Neuronal stem cell (in vitro differentiated cells): ENCODE data around the gene MYO10.

Experiments
- DNase-seq: peaks from one replicate; pipeline ENCODE4 v3.0.0-alpha.2; 2013; ENCODE audit warnings: low spot score
- H2AFZ ChIP-seq: one replicate; pipeline ENCODE4 v1.6.1; 2013; ENCODE audit warnings: mild to moderate bottlenecking, low read length, inconsistent platforms
- H2AK5ac ChIP-seq: 2 replicates; pipeline ENCODE4 v1.6.1; 2013; ENCODE audit warnings: low read depth, mild to moderate bottlenecking, inconsistent platforms, low read length, moderate library complexity, mixed read lengths
- H2BK120ac ChIP-seq: 2 replicates; pipeline ENCODE4 v1.6.1; 2013; ENCODE audit warnings: low read depth, mild to moderate bottlenecking, inconsistent platforms, low read length, moderate library complexity, mixed read lengths
- H2BK12ac ChIP-seq: one replicate; pipeline ENCODE4 v1.6.1; 2013; ENCODE audit warnings: low read length, inconsistent platforms
- H2BK15ac ChIP-seq: 2 replicates; pipeline ENCODE4 v1.6.1; 2013; ENCODE audit warnings: mild to moderate bottlenecking, low read length, inconsistent platforms, mixed read lengths
- H2BK5ac ChIP-seq: one replicate; pipeline ENCODE4 v1.6.1; 2013; ENCODE audit warnings: inconsistent platforms, mild to moderate bottlenecking, low read length, moderate library complexity
- H3K14ac ChIP-seq: one replicate; pipeline ENCODE4 v1.6.1; 2013; ENCODE audit warnings: low read length, inconsistent platforms
- H3K18ac ChIP-seq: 2 replicates; pipeline ENCODE4 v1.6.1; 2013; ENCODE audit warnings: low read length, inconsistent platforms
- H3K23ac ChIP-seq: 2 replicates; pipeline ENCODE4 v1.6.1; 2013; ENCODE audit warnings: low read depth, mild to moderate bottlenecking, mixed read lengths, low read length, inconsistent platforms; ENCODE audit not compliant: poor library complexity
- H3K27ac ChIP-seq: replicated peaks from 3 replicates; pipeline ENCODE4 v1.5.1; 2013; ENCODE audit warnings: low read length, inconsistent platforms
- H3K27me3 ChIP-seq, 3 experiments: 2 replicates each; pipeline ENCODE4 v1.6.1; 2013; ENCODE audit warnings: low read length in 3 of 3, mild to moderate bottlenecking in 2 of 3, inconsistent platforms in 1 of 3, low read depth in 1 of 3, mixed read lengths in 1 of 3, moderate library complexity in 1 of 3; ENCODE audit not compliant: control insufficient read depth in 3 of 3, insufficient read depth in 3 of 3
- H3K36me3 ChIP-seq, 2 donors: replicated peaks in 1 of 2; 2 replicates each; pipeline ENCODE4 v1.6.1; 2013; ENCODE audit warnings: low read length in 2 of 2; ENCODE audit not compliant: control insufficient read depth in 2 of 2, insufficient read depth in 2 of 2
- H3K4ac ChIP-seq: 2 replicates; pipeline ENCODE4 v1.6.1; 2013; ENCODE audit warnings: inconsistent platforms, mild to moderate bottlenecking, low read length, moderate library complexity
- H3K4me1 ChIP-seq, 2 donors: 1 replicate in 1 of 2; 2 replicates in 1 of 2; pipeline ENCODE4 v1.6.1; 2013; ENCODE audit warnings: low read length in 2 of 2, low read depth in 1 of 2; ENCODE audit not compliant: control insufficient read depth in 2 of 2, insufficient read depth in 1 of 2
- H3K4me2 ChIP-seq: one replicate; pipeline ENCODE4 v1.6.1; 2013; ENCODE audit warnings: mild to moderate bottlenecking, low read length, inconsistent platforms; ENCODE audit not compliant: insufficient read depth, poor library complexity, severe bottlenecking
- H3K4me3 ChIP-seq, 2 donors: 2 replicates each; pipeline ENCODE4 v1.5.1; 2013; ENCODE audit warnings: low read length in 2 of 2, mild to moderate bottlenecking in 2 of 2, inconsistent platforms in 1 of 2, moderate library complexity in 1 of 2
- H3K79me1 ChIP-seq: one replicate; pipeline ENCODE4 v1.6.1; 2013; ENCODE audit warnings: low read depth, mild to moderate bottlenecking, inconsistent platforms, low read length, moderate library complexity
- H3K9ac ChIP-seq: one replicate; pipeline ENCODE4 v1.6.1; 2013; ENCODE audit warnings: mild to moderate bottlenecking, low read depth, low read length, inconsistent platforms; ENCODE audit not compliant: poor library complexity
- H3K9me3 ChIP-seq, 2 donors: replicated peaks in 1 of 2; 2 replicates each; pipeline versions ENCODE3 to v1.6.1; 2013; ENCODE audit warnings: low read length in 2 of 2, mild to moderate bottlenecking in 2 of 2, inconsistent platforms in 1 of 2, low read depth in 1 of 2, mixed read lengths in 1 of 2, moderate library complexity in 1 of 2; ENCODE audit not compliant: control insufficient read depth in 2 of 2, insufficient read depth in 1 of 2
- H4K8ac ChIP-seq: one replicate; pipeline ENCODE4 v1.6.1; 2013; ENCODE audit warnings: low read depth, mild to moderate bottlenecking, inconsistent platforms, low read length, moderate library complexity
- H4K91ac ChIP-seq: one replicate; pipeline ENCODE4 v1.6.1; 2013; ENCODE audit warnings: low read length, low read depth, mild to moderate bottlenecking, inconsistent platforms; ENCODE audit not compliant: poor library complexity
- WGBS, 2 donors: extraction: QIAGEN DNeasy Blood & Tissue Kit; methylation state at CpG; one replicate each; pipeline ENCODE4 v1.1.7; 2013; ENCODE audit warnings: missing lambda C conversion rate in 2 of 2, mixed read lengths in 1 of 2; ENCODE audit not compliant: insufficient read length in 2 of 2, insufficient replicate concordance in 1 of 2; ENCODE audit errors: extremely low coverage in 2 of 2; 5-methylcytosine and 5-hydroxymethylcytosine counted together

The MYO10 gene

DNA sequence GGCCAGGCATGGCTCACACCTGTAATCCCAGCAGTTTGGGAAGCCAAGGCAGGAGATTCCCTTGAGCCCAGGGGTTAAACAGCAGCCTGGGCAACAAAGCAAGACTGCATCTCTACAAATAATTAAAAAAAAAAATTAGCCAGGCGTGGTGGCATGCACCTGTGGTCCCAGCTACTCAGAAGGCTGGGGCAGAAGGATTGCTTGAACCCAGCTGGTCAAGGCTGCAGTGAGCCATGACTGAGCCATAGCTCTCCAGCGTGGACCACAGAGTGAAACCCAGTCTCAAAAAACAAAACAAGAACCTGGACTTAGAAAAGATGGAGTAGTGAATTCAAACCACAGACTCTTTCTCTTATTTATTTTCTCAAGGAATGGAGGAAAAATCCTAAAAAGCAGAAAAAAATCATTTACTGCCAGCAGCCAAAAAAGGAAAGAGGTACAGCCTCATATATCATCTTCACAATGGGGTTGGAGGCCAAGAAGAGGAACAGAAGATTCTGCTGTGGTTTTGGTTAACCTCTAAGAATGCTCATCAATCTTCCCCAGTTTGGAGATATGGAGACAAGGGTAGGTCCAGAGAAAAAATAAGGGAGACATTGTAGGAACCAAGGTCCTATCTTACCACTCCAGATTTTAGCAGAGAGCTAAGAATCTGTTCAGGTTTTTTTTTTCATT is 40.0 kb upstream of the MYO10 start:
- Histone ChIP-seq H3K14ac (no peak overlapping the region), H2AK5ac (no peak overlapping the region), H2BK15ac (no peak overlapping the region), H2BK120ac (no peak overlapping the region), H3K79me1 (no peaks in the 10 kb centered on the region), H3K4ac (no peak overlapping the region), H3K36me3 (no peaks in the 10 kb centered on the region), H3K4me1 (no peaks in the 10 kb centered on the region), H4K8ac (no peak overlapping the region), H3K18ac (no peak overlapping the region), H2AFZ (no peak overlapping the region), H3K23ac (no peak overlapping the region), H3K4me2 (no peak overlapping the region), H2BK5ac (no peak overlapping the region), H3K27ac (no peak overlapping the region), H2BK12ac (no peak overlapping the region), H3K4me3 (no peak overlapping the region), H4K91ac (no peak overlapping the region), H3K27me3 (no peaks in the 10 kb centered on the region), H3K9ac (no peak overlapping the region), H3K9me3 (no peaks in the 10 kb centered on the region)
- DNase-seq = no peak
- WGBS, 2 donors = no CpG with 5 or more reads among the region's 2 CpGs

DNA sequence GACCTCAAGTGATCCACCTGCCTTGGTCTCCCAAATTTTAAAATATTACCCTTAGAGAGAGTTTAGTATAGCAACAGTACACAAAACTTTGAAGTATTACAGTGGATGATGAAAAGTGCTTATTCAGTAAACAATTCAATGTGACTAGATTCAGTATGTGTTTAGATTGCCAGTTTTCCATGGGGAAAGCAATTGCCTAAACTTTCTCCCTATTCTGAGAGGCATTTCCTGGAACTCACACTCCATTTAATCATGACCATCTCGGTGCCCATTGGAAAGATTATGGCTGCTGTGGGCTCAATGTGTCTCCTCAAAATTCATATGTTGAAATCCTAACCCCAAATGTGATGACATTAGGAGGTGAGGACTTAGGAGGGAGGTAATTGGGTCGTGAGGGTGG is 38.9 kb upstream of the MYO10 start:
- H2BK120ac ChIP-seq = no peak overlapping the region

DNA sequence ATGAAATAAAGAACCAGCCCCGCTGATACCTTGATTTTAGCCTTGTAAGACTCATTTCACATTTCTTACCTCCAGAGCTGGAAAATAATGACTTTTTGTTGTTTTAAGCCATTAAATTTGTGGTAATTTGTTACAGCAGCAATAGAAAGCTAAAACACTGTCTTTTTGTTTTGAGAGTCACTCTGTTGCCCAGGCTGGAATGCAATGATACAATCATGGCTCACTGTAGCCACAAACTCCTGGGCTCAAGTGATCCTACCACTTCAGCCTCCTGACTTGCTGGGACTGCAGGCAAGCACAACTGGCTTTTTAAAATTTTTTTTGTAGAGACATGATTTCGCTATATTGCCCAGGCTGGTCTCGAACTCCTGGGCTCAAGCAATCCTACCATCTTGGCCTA is 34.7 kb upstream of the MYO10 start:
- no CpG with 5 or more reads among the region's 3 CpGs for WGBS, 2 donors
- H3K4me3 ChIP-seq = no peak overlapping the region
- H2BK120ac ChIP-seq = no peak overlapping the region
- H3K4me2 ChIP-seq = no peak overlapping the region
- no peak overlapping the region for H3K9ac ChIP-seq
- H2AFZ ChIP-seq = no peak overlapping the region
- no peak overlapping the region for H2BK5ac ChIP-seq
- no peak overlapping the region for H3K4ac ChIP-seq
- H2BK15ac ChIP-seq = no peak overlapping the region
- no peak overlapping the region for H3K14ac ChIP-seq
- no peak overlapping the region for H2BK12ac ChIP-seq
- no peaks in the 10 kb centered on the region for H3K4me1 ChIP-seq
- no peak overlapping the region for H4K8ac ChIP-seq
- H3K79me1 ChIP-seq = no peaks in the 10 kb centered on the region
- no peak overlapping the region for H2AK5ac ChIP-seq
- H3K18ac ChIP-seq = no peak overlapping the region
- H3K36me3 ChIP-seq = no peaks in the 10 kb centered on the region
- H3K27ac ChIP-seq = no peak overlapping the region
- no peaks in the 10 kb centered on the region for H3K9me3 ChIP-seq
- DNase-seq = no peak
- H3K27me3 ChIP-seq = no peaks in the 10 kb centered on the region
- no peak overlapping the region for H4K91ac ChIP-seq
- no peak overlapping the region for H3K23ac ChIP-seq

More for the DNA sequence above, 38.9 kb upstream of the MYO10 start:
- WGBS, 2 donors = no CpG with 5 or more reads among the region's 2 CpGs
- Histone ChIP-seq H3K23ac (no peak overlapping the region), H3K4me3 (no peak overlapping the region), H3K14ac (no peak overlapping the region), H2BK12ac (no peak overlapping the region), H3K9me3 (no peaks in the 10 kb centered on the region), H3K9ac (no peak overlapping the region), H2BK15ac (no peak overlapping the region), H4K8ac (no peak overlapping the region), H3K79me1 (no peaks in the 10 kb centered on the region), H3K4me2 (no peak overlapping the region), H2AK5ac (no peak overlapping the region), H2BK5ac (no peak overlapping the region), H3K27me3 (no peaks in the 10 kb centered on the region), H3K27ac (no peak overlapping the region), H3K18ac (no peak overlapping the region), H2AFZ (no peak overlapping the region), H3K36me3 (no peaks in the 10 kb centered on the region), H4K91ac (no peak overlapping the region), H3K4me1 (no peaks in the 10 kb centered on the region), H3K4ac (no peak overlapping the region)
- DNase-seq = no peak

DNA sequence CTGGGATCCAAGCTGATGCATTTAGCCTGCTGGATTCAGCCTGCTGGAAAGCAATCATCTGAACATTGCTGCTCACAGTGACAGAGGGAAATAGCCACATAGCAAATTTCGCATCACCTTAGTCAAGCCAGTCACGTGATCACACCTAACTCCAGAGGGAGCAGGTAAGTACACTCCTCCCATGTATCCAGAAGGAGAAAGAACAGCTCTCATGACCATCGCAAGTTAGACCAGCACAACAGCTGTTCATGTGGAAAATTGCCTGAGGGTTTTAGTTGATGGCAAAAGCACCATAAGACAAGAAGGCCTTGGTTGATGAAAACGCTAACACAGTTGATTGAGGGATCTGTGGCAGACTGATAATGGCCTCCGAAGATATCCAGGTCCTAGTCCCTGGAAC is 34.2 kb upstream of the MYO10 start:
- no peak overlapping the region for H2BK5ac ChIP-seq
- H2BK120ac ChIP-seq = no peak overlapping the region
- no peak overlapping the region for H4K8ac ChIP-seq
- H3K4me1 ChIP-seq = no peaks in the 10 kb centered on the region
- no peak overlapping the region for H2BK12ac ChIP-seq
- H3K23ac ChIP-seq = no peak overlapping the region
- peak overlapping the region in 1 of 2 donors; percentile 58 for H3K4me3 ChIP-seq
- H3K9ac ChIP-seq = no peak overlapping the region
- no peak overlapping the region for H3K27ac ChIP-seq
- no peaks in the 10 kb centered on the region for H3K9me3 ChIP-seq
- no peak overlapping the region for H2BK15ac ChIP-seq
- no peak overlapping the region for H3K14ac ChIP-seq
- DNase-seq = no peak
- H3K79me1 ChIP-seq = no peaks in the 10 kb centered on the region
- H2AK5ac ChIP-seq = no peak overlapping the region
- H2AFZ ChIP-seq = no peak overlapping the region
- H3K4me2 ChIP-seq = no peak overlapping the region
- no peak overlapping the region for H4K91ac ChIP-seq
- WGBS, 2 donors = no CpG with 5 or more reads among the region's 5 CpGs
- H3K36me3 ChIP-seq = no peaks in the 10 kb centered on the region
- H3K4ac ChIP-seq = no peak overlapping the region
- no peaks in the 10 kb centered on the region for H3K27me3 ChIP-seq
- H3K18ac ChIP-seq = no peak overlapping the region
